IMR-90 (cell line): ENCODE data around the gene CUBN. TPM values are rescaled to one million over a fixed set of nuclear protein-coding genes. Genes with fewer than 3 reads are reported as not detected.

Source experiments
- ATAC-seq: fragments of 200-7000 bp; cut with Tn5 transposase; 2 replicates; pipeline ENCODE4 v1.9.1; 2020; ENCODE audit warnings: low read depth, mild to moderate bottlenecking, moderate library complexity
- BruUV-seq: library from RNA; stranded (reverse); fragments of 400-500 nt; replicated peaks from 2 replicates; lab custom pipeline; 2021; lab: Mats Ljungman, UMichigan
- CTCF ChIA-PET: fragments of 300-600 bp; formaldehyde crosslinking; extraction: SDS; loops from one replicate; lab custom pipeline; 2021; ENCODE audit warnings: antibody characterized with exemption; lab: Yijun Ruan, JAX
- POLR2A ChIA-PET: fragments of 300-600 bp; sonication (Branson Sonifier 250); formaldehyde crosslinking; loops from one replicate; lab custom pipeline; 2022; ENCODE audit warnings: antibody characterized with exemption; ENCODE audit not compliant: unreplicated experiment; lab: Charles Lee
- DNase-seq: peaks from one replicate; pipeline ENCODE4 v3.0.0; 2013
- H2AFZ ChIP-seq: replicated peaks from 2 replicates; pipeline ENCODE3; 2013; ENCODE audit warnings: low read length, mild to moderate bottlenecking; ENCODE audit not compliant: poor library complexity
- H2AK5ac ChIP-seq: 2 replicates; pipeline ENCODE4 v1.6.1; 2013; ENCODE audit warnings: low read depth, low read length, inconsistent platforms
- H2AK9ac ChIP-seq: replicated peaks from 2 replicates; pipeline ENCODE3; 2013; ENCODE audit warnings: mild to moderate bottlenecking, low read depth, low read length, moderate library complexity; ENCODE audit not compliant: poor library complexity
- H2BK120ac ChIP-seq: 2 replicates; pipeline ENCODE4 v1.6.1; 2013; ENCODE audit warnings: low read depth, low read length, inconsistent platforms
- H2BK15ac ChIP-seq: 3 replicates; pipeline ENCODE4 v1.6.1; 2013; ENCODE audit warnings: low read depth, low read length, inconsistent platforms
- H2BK20ac ChIP-seq: 2 replicates; pipeline ENCODE4 v1.6.1; 2013; ENCODE audit warnings: low read depth, mild to moderate bottlenecking, inconsistent platforms, low read length, moderate library complexity
- H2BK5ac ChIP-seq: 2 replicates; pipeline ENCODE4 v1.6.1; 2013; ENCODE audit warnings: mild to moderate bottlenecking, low read depth, low read length, inconsistent platforms; ENCODE audit not compliant: poor library complexity, severe bottlenecking
- H3K14ac ChIP-seq: replicated peaks from 2 replicates; pipeline ENCODE4 v1.6.1; 2013; ENCODE audit warnings: low read depth, low read length, inconsistent platforms
- H3K18ac ChIP-seq: 2 replicates; pipeline ENCODE4 v1.6.1; 2013; ENCODE audit warnings: low read depth, low read length, control low read depth
- H3K23ac ChIP-seq: 2 replicates; pipeline ENCODE4 v1.6.1; 2013; ENCODE audit warnings: low read depth, low read length, inconsistent platforms
- H3K27ac ChIP-seq: 2 replicates; pipeline ENCODE4 v1.5.1; 2013; ENCODE audit warnings: mild to moderate bottlenecking, control low read depth, low read length; ENCODE audit not compliant: insufficient read depth
- H3K27me3 ChIP-seq: 2 replicates; pipeline ENCODE4 v1.6.1; 2013; ENCODE audit warnings: low read length; ENCODE audit not compliant: control insufficient read depth, insufficient read depth
- H3K36me3 ChIP-seq: 2 replicates; pipeline ENCODE4 v1.6.1; 2013; ENCODE audit warnings: low read length, mixed read lengths; ENCODE audit not compliant: control insufficient read depth, insufficient read depth
- H3K4ac ChIP-seq: 2 replicates; pipeline ENCODE4 v1.6.1; 2013; ENCODE audit warnings: low read depth, low read length, inconsistent platforms
- H3K4me1 ChIP-seq: 2 replicates; pipeline ENCODE4 v1.6.1; 2013; ENCODE audit warnings: low read length, mixed read lengths; ENCODE audit not compliant: control insufficient read depth, insufficient read depth
- H3K4me2 ChIP-seq: 2 replicates; pipeline ENCODE4 v1.6.1; 2013; ENCODE audit warnings: low read depth, mild to moderate bottlenecking, control low read depth, low read length, moderate library complexity
- H3K4me3 ChIP-seq: 2 replicates; pipeline ENCODE4 v1.5.1; 2013; ENCODE audit warnings: low read depth, mild to moderate bottlenecking, control low read depth, low read length, moderate library complexity; ENCODE audit not compliant: insufficient read depth
- H3K56ac ChIP-seq: 2 replicates; pipeline ENCODE4 v1.6.1; 2013; ENCODE audit warnings: low read length, inconsistent platforms; ENCODE audit not compliant: insufficient read depth; ENCODE audit errors: extremely low read depth
- H3K79me1 ChIP-seq, 2 experiments: 2 replicates each; pipeline ENCODE4 v1.6.1; 2013; ENCODE audit warnings: low read length in 2 of 2, inconsistent platforms in 1 of 2, low read depth in 1 of 2
- H3K9ac ChIP-seq: 2 replicates; pipeline ENCODE4 v1.6.1; 2013; ENCODE audit warnings: low read depth, low read length, control low read depth
- H3K9me1 ChIP-seq: 2 replicates; pipeline ENCODE4 v1.6.1; 2013; ENCODE audit warnings: low read length, inconsistent platforms; ENCODE audit not compliant: insufficient read depth
- H3K9me3 ChIP-seq: 2 replicates; pipeline ENCODE4 v1.6.1; 2013; ENCODE audit warnings: low read length; ENCODE audit not compliant: control insufficient read depth, insufficient read depth
- H4K20me1 ChIP-seq: 2 replicates; pipeline ENCODE4 v1.6.1; 2013; ENCODE audit warnings: low read length, inconsistent platforms; ENCODE audit not compliant: insufficient read depth
- H4K5ac ChIP-seq: 2 replicates; pipeline ENCODE4 v1.6.1; 2013; ENCODE audit warnings: mild to moderate bottlenecking, low read depth, low read length, control low read depth
- H4K8ac ChIP-seq, 2 experiments: 2 replicates each; pipeline ENCODE4 v1.6.1; 2013; ENCODE audit warnings: low read depth in 2 of 2, low read length in 2 of 2, control low read depth in 1 of 2, inconsistent platforms in 1 of 2
- H4K91ac ChIP-seq: 2 replicates; pipeline ENCODE4 v1.6.1; 2013; ENCODE audit warnings: low read depth, low read length, inconsistent platforms; ENCODE audit not compliant: insufficient read depth
- BHLHE40 ChIP-seq: fragments of 150-350 bp; IDR thresholded peaks from 2 replicates; pipeline ENCODE4 v1.6.1; 2016; ENCODE audit warnings: mild to moderate bottlenecking, low read depth, low read length
- CHD1 ChIP-seq: IDR thresholded peaks from 2 replicates; pipeline ENCODE4 v1.6.1; 2012; ENCODE audit warnings: low read depth, low read length, improper control_type of control experiment
- CTCF ChIP-seq: conservative IDR thresholded peaks from 2 replicates; pipeline ENCODE4 v1.5.1; 2012; ENCODE audit warnings: mild to moderate bottlenecking, low read depth, low read length, improper control_type of control experiment
- FOS ChIP-seq: fragments of 150-350 bp; IDR thresholded peaks from 2 replicates; pipeline ENCODE4 v1.6.1; 2016; ENCODE audit warnings: low read depth, low read length
- MAFK ChIP-seq: IDR thresholded peaks from 2 replicates; pipeline ENCODE4 v1.6.1; 2012; ENCODE audit warnings: low read depth, low read length, improper control_type of control experiment
- MXI1 ChIP-seq: IDR thresholded peaks from 2 replicates; pipeline ENCODE4 v1.6.1; 2012; ENCODE audit warnings: low read depth, mild to moderate bottlenecking, low read length, moderate library complexity, borderline replicate concordance
- NFE2L2 ChIP-seq: fragments of 150-350 bp; IDR thresholded peaks from 2 replicates; pipeline ENCODE4 v1.6.1; 2016; ENCODE audit warnings: low read depth, mild to moderate bottlenecking, low read length
- RAD21 ChIP-seq: IDR thresholded peaks from 2 replicates; pipeline ENCODE4 v1.6.1; 2012; ENCODE audit warnings: low read length, improper control_type of control experiment
- RCOR1 ChIP-seq: IDR thresholded peaks from 2 replicates; pipeline ENCODE4 v1.6.1; 2012; ENCODE audit warnings: mild to moderate bottlenecking, low read length, improper control_type of control experiment; ENCODE audit not compliant: insufficient replicate concordance
- RFX5 ChIP-seq: IDR thresholded peaks from 2 replicates; pipeline ENCODE4 v1.8.0; 2012; ENCODE audit warnings: low read depth, mild to moderate bottlenecking, low read length, moderate library complexity
- SMC3 ChIP-seq: fragments of 150-350 bp; IDR thresholded peaks from 2 replicates; pipeline ENCODE4 v1.6.1; 2016; ENCODE audit warnings: low read depth, mild to moderate bottlenecking, antibody characterized with exemption, low read length, moderate library complexity
- USF2 ChIP-seq: fragments of 150-350 bp; IDR thresholded peaks from 2 replicates; pipeline ENCODE4 v1.6.1; 2017; ENCODE audit warnings: mild to moderate bottlenecking, antibody characterized with exemption, low read length, low read depth
- WGBS, 2 experiments: methylation state at CpG; one replicate each; pipeline versions ENCODE4 v1.1.5 to v1.1.7; 2013; ENCODE audit warnings: missing lambda C conversion rate in 2 of 2; ENCODE audit not compliant: insufficient read length in 1 of 2; ENCODE audit errors: extremely low coverage in 2 of 2; 5-methylcytosine and 5-hydroxymethylcytosine counted together
- dilution Hi-C: fragments of 300-500 bp; cut with HindIII; formaldehyde crosslinking; loops from one replicate; pipeline ENCODE4 v1.14.3; 2018; ENCODE audit warnings: low sequenced_read_pairs; ENCODE audit not compliant: unreplicated experiment
- in situ Hi-C: fragments of 300-500 bp; cut with MboI; formaldehyde crosslinking; loops from 3 replicates; pipeline ENCODE4 v1.14.3; 2019; ENCODE audit warnings: low sequenced_read_pairs, inconsistent platforms, mixed read lengths
- intact Hi-C: fragments of 100-400 bp; cut with micrococcal nuclease; formaldehyde crosslinking; loops from 2 replicates; pipeline ENCODE4 v1.10.0; 2022
- polyA plus RNA-seq, 3 experiments: library from polyadenylated mRNA; depleted of rRNA; stranded (reverse); fragments of >200 nt; gene quantifications; 2 replicates each; pipeline ENCODE4 v1.2.3, GENCODE V29; 2012; ENCODE audit warnings: low replicate concordance in 1 of 3
- total RNA-seq: library from RNA; depleted of rRNA; stranded (reverse); fragments of >200 nt; gene quantifications from 2 replicates; pipeline ENCODE4 v1.2.3, GENCODE V29; 2012

The CUBN gene
- total and polyA plus RNA-seq, 2 of the 4 experiments (the other 2 are of a cell fraction), result 0.19 to 0.54 TPM

- no peak overlapping the region for H2AK9ac ChIP-seq
- H3K27ac ChIP-seq, result no peak overlapping the region
- no peak overlapping the region for H3K4me2 ChIP-seq
- intact Hi-C loops, result no loop called here
- no peak overlapping the region for H4K91ac ChIP-seq
- BruUV-seq, result no TSS peak
- H3K9ac ChIP-seq, result no peak overlapping the region
- H2AK5ac ChIP-seq, result no peak overlapping the region
- H2BK5ac ChIP-seq, result no peak overlapping the region
- H2BK20ac ChIP-seq, result no peak overlapping the region
- 0 out of 2 replicates have a peak, but pooled peaks cover 1% of the 10 kb centered on the region for H3K4me1 ChIP-seq
- H3K79me1 ChIP-seq, result peaks cover 40 to 66% of the 10 kb centered on the region in 2 experiments
- H3K36me3 ChIP-seq, result peaks cover 1% of the 10 kb centered on the region; the same call in 1 of the 2 replicates
- in situ Hi-C loops, result no loop called here
- ATAC-seq (no peak), DNase-seq (no peak)
- no peak overlapping the region for H4K5ac ChIP-seq
- H3K4ac ChIP-seq, result no peak overlapping the region
- H3K23ac ChIP-seq, result no peak overlapping the region
- peaks cover 26% of the 10 kb centered on the region for H4K20me1 ChIP-seq
- H3K9me3 ChIP-seq, result no peaks in the 10 kb centered on the region
- H4K8ac ChIP-seq, result no peak overlapping the region
- no peak overlapping the region for H2BK120ac ChIP-seq
- ChIA-PET CTCF (no interaction called here), POLR2A (no interaction called here)
- H3K4me3 ChIP-seq, result no peak overlapping the region
- H3K56ac ChIP-seq, result no peak overlapping the region
- peaks cover 11% of the 10 kb centered on the region; the same call in 1 of the 2 replicates for H3K9me1 ChIP-seq
- WGBS, 2 experiments, result no CpG with 5 or more reads among the region's 6 CpGs
- no peaks in the 10 kb centered on the region for H3K27me3 ChIP-seq
- no peak overlapping the region for H3K14ac ChIP-seq
- no peak for TF ChIP-seq MAFK
- TF ChIP-seq MXI1, result no peak
- TF ChIP-seq SMC3, result no peak
- TF ChIP-seq NFE2L2, result no peak
- no peak for TF ChIP-seq CTCF
- no peak for TF ChIP-seq FOS
- TF ChIP-seq RAD21, result no peak
- TF ChIP-seq RFX5, result no peak
- TF ChIP-seq CHD1, result no peak
- TF ChIP-seq RCOR1, result no peak
- TF ChIP-seq USF2, result no peak
- TF ChIP-seq BHLHE40, result no peak
- H2AFZ ChIP-seq, result no peak overlapping the region
- H3K18ac ChIP-seq, result no peak overlapping the region
- dilution Hi-C loops, result no loop called here
- H2BK15ac ChIP-seq, result no peak overlapping the region
Measured at GRCh38 chr10:16788125-16788524, 341.5 kb downstream of the CUBN start.
